Measurements from ENCODE around the gene MAP2K6.
A peak's percentile ranks its signal among the peaks of the same experiment; 100 is the strongest.

The MAP2K6 gene

DNA sequence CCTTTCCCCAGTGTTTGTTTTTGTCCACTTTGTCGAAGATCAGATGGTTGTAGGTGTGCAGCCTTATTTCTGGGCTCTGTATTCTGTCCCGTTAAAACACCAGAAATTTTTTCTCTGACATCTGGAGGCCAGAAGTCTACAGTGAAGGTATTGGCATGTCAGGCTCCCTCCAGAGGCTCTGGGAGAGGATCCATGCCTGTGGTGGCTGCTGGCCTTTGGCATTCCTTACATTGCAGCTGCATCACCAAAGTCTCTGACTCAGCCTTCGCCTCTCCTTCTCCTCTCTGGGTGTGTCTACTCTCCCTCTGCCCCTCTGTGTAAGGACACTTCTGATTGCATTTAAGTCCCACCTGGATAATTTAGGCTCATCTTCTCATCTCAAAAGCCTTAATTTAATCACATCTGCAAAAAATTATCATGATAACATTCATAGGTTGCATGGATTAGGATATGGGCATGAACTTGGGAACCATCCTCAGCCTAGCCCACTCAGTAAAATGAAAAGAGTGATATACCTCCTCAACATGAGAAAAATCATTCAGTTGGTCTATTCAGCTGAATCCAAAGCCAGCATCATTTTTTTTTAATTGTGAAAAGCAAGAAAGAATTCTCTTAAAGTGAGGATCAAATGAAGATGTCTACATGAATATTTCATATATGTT is 78.0 kb downstream of the MAP2K6 start:
- DNase-seq (ENCODE audit: low read depth) = peak; percentile 83

DNA sequence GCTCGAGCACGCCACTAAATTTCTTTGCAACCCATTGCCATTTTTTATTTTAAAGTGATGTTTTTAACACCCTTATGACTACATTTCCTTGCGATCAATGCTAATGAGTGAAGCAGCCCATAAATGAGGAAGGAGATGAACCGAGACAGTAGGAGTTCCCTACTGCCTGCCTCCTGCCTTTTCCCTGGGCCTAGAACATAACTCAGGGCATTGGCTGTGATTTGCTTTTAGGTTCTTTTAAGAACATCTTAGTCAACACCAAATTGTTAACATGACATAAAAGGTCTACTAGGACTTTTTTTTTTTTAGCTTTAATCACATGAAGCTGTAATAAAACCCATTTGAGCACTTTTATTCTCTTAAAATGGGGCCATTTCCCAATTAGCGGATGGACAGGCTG is 81.3 kb downstream of the MAP2K6 start:
- no peak for DNase-seq (ENCODE audit: low read depth)

DNA sequence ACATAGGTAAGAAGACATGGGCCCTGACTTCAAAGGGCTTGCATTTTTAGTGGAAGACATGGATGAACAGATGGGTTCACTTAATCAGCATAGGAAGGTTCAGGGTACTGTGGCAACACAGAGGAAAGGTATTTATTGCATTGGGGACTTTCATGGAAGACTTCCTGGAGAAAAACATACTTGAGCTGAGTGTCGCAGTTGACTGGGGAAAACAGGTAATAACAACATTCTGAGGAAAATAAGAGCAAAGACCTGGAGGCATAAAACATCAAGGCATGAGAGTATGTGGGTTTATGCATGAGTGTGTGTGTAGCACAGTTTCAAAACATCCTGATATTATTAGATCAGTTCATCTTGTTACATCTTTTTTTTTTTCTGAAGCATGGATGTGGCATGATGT is 82.7 kb downstream of the MAP2K6 start:
- DNase-seq (ENCODE audit: low read depth) = no peak

- no peak for DNase-seq (ENCODE audit: low read depth)
Observed at GRCh38 chr17:69499318-69499717, 84.8 kb downstream of the MAP2K6 start.

DNA sequence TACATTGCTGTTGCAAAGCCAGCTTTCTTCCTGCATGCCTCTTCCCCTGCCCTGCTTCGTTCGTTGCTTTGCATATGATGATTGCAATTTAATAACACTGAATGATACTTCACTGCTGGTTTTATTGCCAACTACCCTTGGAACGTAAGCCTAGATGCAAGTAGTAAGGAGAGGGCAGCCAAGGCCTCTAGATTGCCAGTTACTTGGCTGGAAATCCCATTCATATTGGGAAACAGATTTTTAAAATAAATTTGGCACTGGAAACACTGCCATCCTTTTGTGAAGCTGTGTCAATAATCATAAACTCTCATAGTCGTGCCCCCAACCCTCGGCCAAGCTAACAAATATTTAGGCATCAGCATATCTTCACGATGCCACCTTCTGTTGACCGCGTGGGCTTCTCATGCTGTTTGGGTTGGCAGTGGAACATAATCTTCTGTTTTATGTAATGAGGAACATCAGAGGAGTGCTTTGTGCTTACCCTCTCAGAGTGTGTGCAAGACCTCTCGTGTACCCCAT is 86.5 kb downstream of the MAP2K6 start:
- no peak for DNase-seq (ENCODE audit: low read depth)

DNA sequence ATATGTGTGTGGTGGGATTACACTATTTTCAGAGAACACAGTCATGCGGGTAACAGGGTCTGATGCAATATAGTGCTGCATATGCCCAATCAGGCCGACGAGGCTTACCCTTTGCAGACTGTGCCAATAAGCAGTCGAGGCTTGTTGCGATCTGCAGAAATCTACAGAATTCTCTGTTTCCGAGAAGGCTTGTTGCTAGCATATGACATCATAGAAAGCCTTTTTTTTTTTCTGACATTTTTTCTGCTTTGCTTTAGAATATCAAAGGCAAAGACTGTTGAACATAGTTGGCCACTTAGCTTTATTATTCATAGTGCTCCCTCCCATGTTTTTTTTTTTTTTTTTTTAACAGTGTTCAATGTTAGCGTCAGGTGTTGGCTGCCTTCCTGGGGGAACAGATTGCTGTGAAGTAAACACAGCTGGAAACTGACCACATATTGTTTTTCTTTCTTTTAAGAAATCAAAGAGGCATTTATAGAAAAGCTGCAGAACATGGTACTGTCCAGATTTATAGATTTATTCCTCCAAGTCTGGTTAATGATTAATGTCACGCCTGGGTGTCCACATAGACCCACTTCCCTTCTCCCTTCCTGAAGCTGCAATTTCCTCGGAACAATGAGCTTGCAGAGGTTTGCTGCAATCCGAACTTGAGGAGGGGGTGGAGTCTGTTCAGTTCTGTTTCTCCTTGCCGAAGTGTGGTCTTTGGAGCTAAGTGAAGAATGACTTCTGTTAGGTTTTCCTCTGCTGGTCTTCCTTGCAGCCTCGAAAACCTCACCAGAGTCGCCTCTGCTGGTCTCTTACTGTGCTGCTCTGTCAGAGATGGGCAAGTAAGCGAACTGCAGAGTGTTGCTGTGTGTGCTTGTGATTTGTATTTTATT is 87.3 kb downstream of the MAP2K6 start:
- peak; percentile 38 for DNase-seq (ENCODE audit: low read depth)

- no peak for DNase-seq (ENCODE audit: low read depth)
Observed at GRCh38 chr17:69503711-69504110, 89.2 kb downstream of the MAP2K6 start.

DNA sequence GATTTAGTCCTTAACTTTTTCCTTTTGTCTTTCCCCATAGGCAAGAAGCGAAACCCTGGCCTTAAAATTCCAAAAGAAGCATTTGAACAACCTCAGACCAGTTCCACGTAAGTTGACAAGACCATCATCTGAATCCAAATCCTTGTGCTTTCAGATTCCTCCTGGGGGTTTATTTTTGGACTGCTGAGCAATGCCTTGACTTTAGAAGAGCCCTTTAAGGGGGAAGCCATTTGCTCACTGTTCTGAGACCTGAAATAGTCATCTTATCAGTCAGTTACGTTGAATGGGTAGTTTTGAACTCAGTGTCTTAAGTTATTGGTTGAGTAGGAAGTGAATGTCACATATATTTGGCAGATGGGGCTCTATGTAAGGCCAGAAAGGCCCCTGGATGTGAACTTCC is 91.2 kb downstream of the MAP2K6 start:
- DNase-seq (ENCODE audit: low read depth) = no peak

GRCh38 chr17:69506489-69506888 is 92.0 kb downstream of the MAP2K6 start:
- no peak for DNase-seq (ENCODE audit: low read depth)

- no peak for DNase-seq (ENCODE audit: low read depth)
Observed at GRCh38 chr17:69508814-69509213, 94.3 kb downstream of the MAP2K6 start.

DNA sequence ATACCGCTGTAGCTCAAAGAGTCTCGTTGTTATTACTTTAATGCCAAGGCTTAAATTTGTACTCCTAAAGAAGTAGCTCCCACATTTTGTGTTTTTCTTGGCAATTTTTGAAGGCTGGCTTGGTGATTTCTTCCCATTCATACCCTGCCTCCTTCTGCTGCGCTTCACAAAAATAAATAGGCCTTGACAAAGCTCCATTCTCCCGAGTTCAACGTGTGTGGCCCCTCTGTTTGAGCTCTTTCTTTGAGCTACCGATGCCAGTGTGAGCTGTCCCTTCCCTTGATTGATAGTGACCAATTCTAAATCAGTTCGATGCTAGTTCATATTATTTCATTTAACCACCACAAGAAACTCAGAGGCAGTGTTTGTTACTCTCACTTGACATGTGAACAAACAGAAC is 96.8 kb downstream of the MAP2K6 start:
- no peak for DNase-seq (ENCODE audit: low read depth)

- DNase-seq (ENCODE audit: low read depth) = no peak
Observed at GRCh38 chr17:69512946-69513345, 98.4 kb downstream of the MAP2K6 start.

- no peak for DNase-seq (ENCODE audit: low read depth)
Observed at GRCh38 chr17:69516225-69516624, 101.7 kb downstream of the MAP2K6 start.

DNA sequence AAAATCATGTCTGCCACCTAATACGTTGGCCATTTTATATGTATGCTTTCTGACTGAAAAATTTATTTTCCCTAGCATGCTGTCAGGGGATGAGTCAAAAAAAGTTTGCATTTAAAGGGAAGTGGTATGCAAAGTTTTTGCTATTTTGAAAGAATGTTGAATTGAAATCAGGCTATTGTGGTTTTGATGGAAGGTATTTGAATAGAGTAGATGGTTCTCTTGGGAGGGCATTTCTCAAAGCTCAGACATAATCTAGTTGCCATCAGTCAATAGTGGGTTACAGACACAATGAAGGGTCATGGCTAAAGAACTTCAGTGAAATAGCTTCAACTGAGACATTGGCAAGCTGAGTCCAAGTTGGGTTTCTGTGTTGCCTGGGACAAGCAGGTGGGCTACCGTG is 102.4 kb downstream of the MAP2K6 start:
- no peak for DNase-seq (ENCODE audit: low read depth)

DNA sequence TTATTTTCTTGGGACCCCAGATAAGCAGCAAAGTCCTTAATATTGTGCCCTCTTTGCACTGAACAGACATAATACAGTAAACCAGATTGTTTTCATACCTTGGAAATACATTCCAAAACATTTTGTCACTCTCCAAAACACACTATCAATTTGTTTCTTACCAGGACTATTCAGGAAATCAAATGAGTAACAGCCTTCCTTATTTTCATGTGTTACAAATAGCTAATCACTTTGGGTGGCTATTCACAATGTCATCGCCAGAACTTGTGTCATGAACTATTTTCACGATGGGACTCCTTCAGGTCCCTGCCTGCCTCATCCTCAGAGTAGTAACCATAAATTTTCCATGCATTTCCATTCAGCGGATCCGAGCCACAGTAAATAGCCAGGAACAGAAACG is 104.5 kb downstream of the MAP2K6 start:
- DNase-seq (ENCODE audit: low read depth) = no peak

- no peak for DNase-seq (ENCODE audit: low read depth)
Observed at GRCh38 chr17:69523244-69523861, 108.9 kb downstream of the MAP2K6 start.

GRCh38 chr17:69524854-69525253 is 110.4 kb downstream of the MAP2K6 start:
- no peak for DNase-seq (ENCODE audit: low read depth)

GRCh38 chr17:69525920-69526841 is 111.7 kb downstream of the MAP2K6 start:
- DNase-seq (ENCODE audit: low read depth) = no peak

- no peak for DNase-seq (ENCODE audit: low read depth)
Observed at GRCh38 chr17:69528035-69528434, 113.5 kb downstream of the MAP2K6 start.

GRCh38 chr17:69533481-69534234 is 119.2 kb downstream of the MAP2K6 start:
- no peak for DNase-seq (ENCODE audit: low read depth)

- no peak for DNase-seq (ENCODE audit: low read depth)
Observed at GRCh38 chr17:69534235-69534621, 119.7 kb downstream of the MAP2K6 start.

Data from GM04504 (cell line).